ENCODE results near the gene TMEM203.

The TMEM203 gene

DNA sequence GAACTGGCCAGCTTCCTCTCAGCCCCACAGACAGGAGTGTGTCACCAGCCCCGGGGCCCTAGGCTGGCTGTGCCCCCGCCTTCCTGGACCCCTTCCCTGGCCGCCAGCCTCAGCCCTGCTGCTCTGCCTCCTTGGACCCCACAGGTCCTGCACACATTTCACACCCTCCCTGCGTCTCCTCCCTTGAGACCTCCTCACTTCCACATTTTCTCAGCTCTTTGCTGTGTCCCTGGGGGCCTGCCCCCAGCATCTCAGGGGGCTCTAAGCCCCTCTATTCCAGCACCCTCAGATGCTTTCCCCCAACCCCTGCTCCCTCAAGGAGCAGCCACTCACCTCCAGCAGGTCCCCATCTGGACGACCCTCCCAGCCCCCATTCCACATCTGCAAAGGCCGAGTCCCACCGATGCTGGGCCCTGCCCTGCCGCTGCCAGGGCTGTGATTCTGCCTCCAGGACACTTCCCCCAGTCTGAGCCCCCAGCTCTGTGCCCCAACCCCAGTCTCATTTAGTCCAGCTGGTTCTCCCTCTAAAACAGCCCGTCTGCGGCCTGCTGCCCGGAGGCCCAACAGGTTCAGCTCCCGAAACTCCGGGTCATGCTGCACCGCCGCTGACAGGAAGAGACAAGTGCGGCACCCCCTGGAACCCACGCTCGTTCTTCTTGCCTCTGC is 29.4 kb upstream of the TMEM203 start:
- H3K4me3 ChIP-seq (replicated peaks; ENCODE audit: low read depth, low read length), result no peak overlapping the region
- TF ChIP-seq CTCF (IDR thresholded peaks at IDR 0.05; ENCODE audit: low read depth, low read length, missing control alignments), result no peak
- no peak for DNase-seq (ENCODE audit: extremely low read depth, low read depth)

- DNase-seq (ENCODE audit: extremely low read depth, low read depth), result no peak
Measured at GRCh38 chr9:137234055-137234697, 28.7 kb upstream of the TMEM203 start.

GRCh38 chr9:137233143-137233980 is 27.9 kb upstream of the TMEM203 start:
- no peak for DNase-seq (ENCODE audit: extremely low read depth, low read depth)
- TF ChIP-seq CTCF (IDR thresholded peaks at IDR 0.05; ENCODE audit: low read depth, low read length, missing control alignments), result no peak
- H3K4me3 ChIP-seq (replicated peaks; ENCODE audit: low read depth, low read length), result no peak overlapping the region

More at GRCh38 chr9:137234055-137234697, 28.7 kb upstream of the TMEM203 start:
- H3K4me3 ChIP-seq (replicated peaks; ENCODE audit: low read depth, low read length), result no peak overlapping the region
- TF ChIP-seq CTCF (IDR thresholded peaks at IDR 0.05; ENCODE audit: low read depth, low read length, missing control alignments), result no peak

GRCh38 chr9:137232510-137232909 is 27.1 kb upstream of the TMEM203 start:
- no peak overlapping the region for H3K4me3 ChIP-seq (replicated peaks; ENCODE audit: low read depth, low read length)
- DNase-seq (ENCODE audit: extremely low read depth, low read depth), result no peak
- TF ChIP-seq CTCF (IDR thresholded peaks at IDR 0.05; ENCODE audit: low read depth, low read length, missing control alignments), result no peak

GRCh38 chr9:137232101-137232500 is 26.7 kb upstream of the TMEM203 start:
- DNase-seq (ENCODE audit: extremely low read depth, low read depth), result no peak
- no peak for TF ChIP-seq CTCF (IDR thresholded peaks at IDR 0.05; ENCODE audit: low read depth, low read length, missing control alignments)
- H3K4me3 ChIP-seq (replicated peaks; ENCODE audit: low read depth, low read length), result no peak overlapping the region

DNA sequence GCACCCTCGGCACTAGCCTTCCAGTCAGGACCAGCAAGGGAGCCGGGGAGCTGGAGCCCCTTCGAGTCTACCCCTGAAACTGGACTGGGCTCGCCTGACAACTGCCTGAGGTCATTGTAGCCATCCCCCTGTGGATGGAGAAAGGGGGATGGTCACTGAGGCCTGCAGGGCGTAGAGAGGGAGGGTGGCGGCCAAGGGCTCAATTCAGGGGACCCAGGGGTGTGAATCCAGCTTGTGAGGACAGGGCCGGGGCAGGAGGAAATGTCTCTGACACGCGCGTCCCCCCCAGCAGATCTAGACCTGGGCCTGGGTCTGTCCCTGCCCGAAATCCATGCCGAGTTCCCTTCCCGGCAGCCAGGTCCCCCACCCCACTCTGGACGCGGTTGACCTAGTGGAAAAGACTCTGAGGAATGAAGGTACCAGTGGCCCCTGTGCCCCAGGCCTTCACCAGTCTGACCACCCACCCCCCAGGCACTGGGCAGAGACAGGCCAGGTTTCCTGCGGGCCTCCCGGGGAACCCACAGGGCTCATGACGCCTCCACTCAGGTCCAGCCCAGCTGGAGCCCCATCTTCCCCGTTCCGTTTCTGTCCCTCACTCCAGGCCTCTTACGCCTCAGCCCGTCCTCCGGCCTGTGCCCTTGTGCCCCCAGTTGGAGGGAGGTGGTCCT is 26.1 kb upstream of the TMEM203 start:
- no peak for TF ChIP-seq CTCF (IDR thresholded peaks at IDR 0.05; ENCODE audit: low read depth, low read length, missing control alignments)
- H3K4me3 ChIP-seq (replicated peaks; ENCODE audit: low read depth, low read length), result no peak overlapping the region
- no peak for DNase-seq (ENCODE audit: extremely low read depth, low read depth)
